Smooth muscle cell (in vitro differentiated cells): ENCODE results near the gene KCTD16. TPM values are rescaled to one million over a fixed set of nuclear protein-coding genes. Genes with fewer than 3 reads are reported as not detected.
A peak's percentile ranks its signal among the peaks of the same experiment; 100 is the strongest.

Source experiments
- DNase-seq: peaks from one replicate; lab custom pipeline; 2025; ENCODE audit not compliant: unreplicated experiment; lab: John Stamatoyannopoulos, UW
- H2AFZ ChIP-seq: fragments of 200-600 bp; sonication (generic); 2 replicates; pipeline ENCODE4 v1.6.0; 2016; ENCODE audit warnings: antibody characterized with exemption, low read depth, mild to moderate bottlenecking
- H3F3A ChIP-seq: fragments of 200-600 bp; sonication (generic); 2 replicates; pipeline ENCODE4 v1.6.0; 2017; ENCODE audit warnings: antibody characterized with exemption, low read depth
- H3K27ac ChIP-seq: fragments of 200-600 bp; sonication (generic); 2 replicates; pipeline ENCODE4 v1.5.1; 2016; ENCODE audit warnings: low read depth, mild to moderate bottlenecking
- H3K27me3 ChIP-seq: fragments of 200-600 bp; sonication (generic); 2 replicates; pipeline ENCODE4 v1.6.1; 2016; ENCODE audit warnings: low read depth, mild to moderate bottlenecking
- H3K36me3 ChIP-seq: fragments of 200-600 bp; sonication (generic); 2 replicates; pipeline ENCODE4 v1.5.1; 2016; ENCODE audit warnings: low read depth
- H3K4me1 ChIP-seq: fragments of 200-600 bp; sonication (generic); 2 replicates; pipeline ENCODE4 v1.5.1; 2016; ENCODE audit warnings: low read depth
- H3K4me2 ChIP-seq: fragments of 200-600 bp; sonication (generic); 2 replicates; pipeline ENCODE4 v1.6.0; 2016; ENCODE audit warnings: mild to moderate bottlenecking
- H3K4me3 ChIP-seq: fragments of 200-600 bp; sonication (generic); 2 replicates; pipeline ENCODE4 v1.5.1; 2016; ENCODE audit warnings: mild to moderate bottlenecking
- H3K79me2 ChIP-seq: fragments of 200-600 bp; sonication (generic); 2 replicates; pipeline ENCODE4 v1.6.0; 2016; ENCODE audit warnings: low read depth, mild to moderate bottlenecking
- H3K9ac ChIP-seq: fragments of 200-600 bp; sonication (generic); 2 replicates; pipeline ENCODE4 v1.6.0; 2016; ENCODE audit warnings: low read depth
- H3K9me3 ChIP-seq: fragments of 200-600 bp; sonication (generic); replicated peaks from 2 replicates; pipeline ENCODE4 v1.5.1; 2016; ENCODE audit warnings: low read depth
- H4K20me1 ChIP-seq: fragments of 200-600 bp; sonication (generic); 2 replicates; pipeline ENCODE4 v1.6.0; 2016; ENCODE audit warnings: low read depth
- CTCF ChIP-seq: fragments of 200-600 bp; sonication (generic); IDR thresholded peaks from 2 replicates; pipeline ENCODE4 v1.5.1; 2017; ENCODE audit warnings: borderline replicate concordance, mild to moderate bottlenecking, antibody characterized with exemption; ENCODE audit not compliant: insufficient read depth, poor library complexity, severe bottlenecking
- WGBS: methylation state at CpG from one replicate; pipeline ENCODE4 v1.1.7; 2016; ENCODE audit warnings: low lambda C conversion rate; 5-methylcytosine and 5-hydroxymethylcytosine counted together
- polyA plus RNA-seq: library from polyadenylated mRNA; unstranded; fragments of >200 nt; fragmentation: Nextera tagmentation; extraction: Ambion mirVana; gene quantifications from 2 replicates; pipeline ENCODE4 v1.2.1, GENCODE V29; 2016
- total RNA-seq: library from RNA; depleted of rRNA; stranded (reverse); fragments of >200 nt; gene quantifications from 2 replicates; pipeline ENCODE4 v1.2.3, GENCODE V29; 2014

Gene KCTD16
- total and polyA plus RNA-seq, 2 experiments from 2014 or later, result 1.6 to 11.1 TPM

GRCh38 chr5:144510845-144511579 is 340.3 kb downstream of the KCTD16 start:
- DNase-seq, result no peak
- 73% methylated on average over 10 of the region's 10 CpGs for WGBS
- Histone ChIP-seq H2AFZ (no peak overlapping the region), H3K27me3 (no peaks in the 10 kb centered on the region), H3K9ac (no peak overlapping the region), H3K4me1 (peaks cover 7% of the 10 kb centered on the region), H3K36me3 (no peaks in the 10 kb centered on the region), H3F3A (no peaks in the 10 kb centered on the region), H3K4me2 (no peak overlapping the region), H4K20me1 (no peaks in the 10 kb centered on the region), H3K27ac (no peak overlapping the region), H3K9me3 (no peaks in the 10 kb centered on the region), H3K4me3 (no peak overlapping the region), H3K79me2 (no peaks in the 10 kb centered on the region)
- no peak for TF ChIP-seq CTCF

GRCh38 chr5:144511580-144512072 is 341.0 kb downstream of the KCTD16 start:
- Histone ChIP-seq H3K4me3 (no peak overlapping the region), H3K79me2 (no peaks in the 10 kb centered on the region), H3K9ac (no peak overlapping the region), H3K4me1 (peaks cover 7% of the 10 kb centered on the region), H4K20me1 (no peaks in the 10 kb centered on the region), H3K4me2 (no peak overlapping the region), H3K9me3 (no peaks in the 10 kb centered on the region), H3K27ac (no peak overlapping the region), H2AFZ (peak overlapping the region; percentile 72), H3F3A (no peaks in the 10 kb centered on the region), H3K27me3 (no peaks in the 10 kb centered on the region), H3K36me3 (no peaks in the 10 kb centered on the region)
- TF ChIP-seq CTCF, result no peak
- DNase-seq, result no peak
- 69% methylated on average over 4 of the region's 4 CpGs for WGBS

- WGBS, result 100% methylated on average over 1 of the region's 1 CpG
- no peak for DNase-seq
- H3K4me2 ChIP-seq, result no peak overlapping the region
- H3K4me3 ChIP-seq, result no peak overlapping the region
- no peaks in the 10 kb centered on the region for H3K27me3 ChIP-seq
- no peaks in the 10 kb centered on the region for H3K79me2 ChIP-seq
- no peaks in the 10 kb centered on the region for H3K36me3 ChIP-seq
- TF ChIP-seq CTCF, result no peak
- no peaks in the 10 kb centered on the region for H3K9me3 ChIP-seq
- H3K9ac ChIP-seq, result no peak overlapping the region
- H3F3A ChIP-seq, result no peaks in the 10 kb centered on the region
- no peak overlapping the region for H2AFZ ChIP-seq
- no peak overlapping the region for H3K27ac ChIP-seq
- no peaks in the 10 kb centered on the region for H3K4me1 ChIP-seq
- no peaks in the 10 kb centered on the region for H4K20me1 ChIP-seq
These were observed 352.0 kb downstream of the KCTD16 start for GRCh38 chr5:144522698-144523097.

- no peak overlapping the region for H2AFZ ChIP-seq
- TF ChIP-seq CTCF, result no peak
- no peaks in the 10 kb centered on the region for H3F3A ChIP-seq
- H3K9ac ChIP-seq, result no peak overlapping the region
- no peak overlapping the region for H3K27ac ChIP-seq
- no peaks in the 10 kb centered on the region for H3K36me3 ChIP-seq
- H3K27me3 ChIP-seq, result no peaks in the 10 kb centered on the region
- no peak overlapping the region for H3K4me3 ChIP-seq
- DNase-seq, result no peak
- no peaks in the 10 kb centered on the region for H4K20me1 ChIP-seq
- 89% methylated on average over 1 of the region's 1 CpG for WGBS
- H3K79me2 ChIP-seq, result no peaks in the 10 kb centered on the region
- no peaks in the 10 kb centered on the region for H3K9me3 ChIP-seq
- no peak overlapping the region for H3K4me2 ChIP-seq
- no peaks in the 10 kb centered on the region for H3K4me1 ChIP-seq
These were observed 354.3 kb downstream of the KCTD16 start for GRCh38 chr5:144525000-144525399.
